HuH-7.5 (cell line): ENCODE data around the gene FIBCD1.

Source experiments
- DNase-seq: peaks from one replicate; pipeline ENCODE4 v3.0.0; 2011; ENCODE audit warnings: low spot score

The FIBCD1 gene

GRCh38 chr9:130857864-130858738, 80.9 kb downstream of the FIBCD1 start:
- DNase-seq, result no peak

- no peak for DNase-seq
These were observed 82.6 kb downstream of the FIBCD1 start for GRCh38 chr9:130856474-130856873.

DNA sequence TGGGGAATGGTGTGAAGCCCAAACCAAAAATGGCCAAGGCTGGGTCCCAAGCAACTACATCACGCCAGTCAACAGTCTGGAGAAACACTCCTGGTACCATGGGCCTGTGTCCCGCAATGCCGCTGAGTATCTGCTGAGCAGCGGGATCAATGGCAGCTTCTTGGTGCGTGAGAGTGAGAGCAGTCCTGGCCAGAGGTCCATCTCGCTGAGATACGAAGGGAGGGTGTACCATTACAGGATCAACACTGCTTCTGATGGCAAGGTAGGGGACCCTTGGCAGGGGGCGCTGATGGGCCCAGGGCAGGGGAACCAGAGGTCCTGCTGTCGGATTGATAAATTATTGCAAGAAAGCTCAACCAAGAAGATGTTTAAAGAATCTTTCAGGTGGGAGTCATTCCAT, 84.2 kb downstream of the FIBCD1 start:
- no peak for DNase-seq

- DNase-seq, result no peak
These were observed 85.0 kb downstream of the FIBCD1 start for GRCh38 chr9:130854092-130854491.

DNA sequence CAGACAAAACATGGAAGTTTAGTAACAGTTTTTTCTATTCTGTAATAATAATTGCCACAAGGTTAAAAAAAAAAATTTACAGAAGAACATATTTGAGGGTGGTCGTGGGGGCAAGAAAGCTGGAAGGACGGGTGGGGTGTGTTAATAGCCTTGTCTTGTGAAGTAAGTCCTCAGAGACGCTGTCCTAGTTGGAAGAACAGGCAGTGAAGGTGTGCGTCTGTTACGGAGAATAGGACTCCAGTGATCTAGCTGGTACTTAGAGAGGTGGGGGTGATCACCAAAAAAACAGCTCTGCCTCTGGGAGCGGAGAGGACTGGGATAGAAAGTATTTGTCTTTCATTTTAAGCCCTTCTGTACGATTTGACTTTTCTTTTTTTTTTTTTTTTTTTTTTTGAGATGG, 86.2 kb downstream of the FIBCD1 start:
- DNase-seq, result no peak
